Ureter (tissue), 1 donor: ENCODE measurements around the gene GALE. TPM values are rescaled to one million over a fixed set of nuclear protein-coding genes. Genes with fewer than 3 reads are reported as not detected.
"Not testable (repeated sequence)": the region's sequence is repeated elsewhere in the genome, so short reads cannot be mapped to it uniquely, and the experiment has no call there.

Source experiments
- DNase-seq: peaks from one replicate; pipeline ENCODE4 v3.0.0-alpha.2; 2020; ENCODE audit warnings: low spot score
- total RNA-seq: library from RNA; stranded (reverse); gene quantifications from one replicate; pipeline ENCODE4 v1.2.4, GENCODE V29; 2023
- donor health status: DM: yes; HTN: yes; CAD: no.

Gene GALE
- total RNA-seq, 1 donor from 2014 or later, result 77.2 TPM

GRCh38 chr1:23809751-23810171 is 9.2 kb upstream of the GALE start:
- peak; percentile 83 for DNase-seq

- no peak for DNase-seq
Measured at GRCh38 chr1:23807453-23807852, 6.9 kb upstream of the GALE start.

- DNase-seq, result no peak
Measured at GRCh38 chr1:23806280-23806679, 5.7 kb upstream of the GALE start.

- no peak for DNase-seq
Measured at GRCh38 chr1:23805025-23805424, 4.5 kb upstream of the GALE start.

GRCh38 chr1:23804183-23804835 is 3.8 kb upstream of the GALE start:
- no peak for DNase-seq

- no peak for DNase-seq
Measured at GRCh38 chr1:23803674-23804073, 3.1 kb upstream of the GALE start.

- DNase-seq, result not testable (repeated sequence)
Measured at GRCh38 chr1:23802809-23803342, 2.3 kb upstream of the GALE start.

GRCh38 chr1:23801876-23802275 is 1.3 kb upstream of the GALE start:
- no peak for DNase-seq

GRCh38 chr1:23801338-23801748 is 789 bp upstream of the GALE start:
- DNase-seq, result no peak

- peak; percentile 91 for DNase-seq
Measured at GRCh38 chr1:23799570-23800399, 769 bp downstream of the GALE start.

- DNase-seq, result no peak
Measured at GRCh38 chr1:23799255-23799569, 1.3 kb downstream of the GALE start.

GRCh38 chr1:23798662-23799142 is 1.9 kb downstream of the GALE start:
- DNase-seq, result no peak

- no peak for DNase-seq
Measured at GRCh38 chr1:23797478-23798448, 2.8 kb downstream of the GALE start.

- DNase-seq, result no peak
Measured at GRCh38 chr1:23796466-23797271, 3.9 kb downstream of the GALE start.

- no peak for DNase-seq
Measured at GRCh38 chr1:23795676-23796465, 4.7 kb downstream of the GALE start.

- DNase-seq, result not testable (repeated sequence)
Measured at GRCh38 chr1:23794732-23795182, 5.8 kb downstream of the GALE start.

GRCh38 chr1:23793861-23794731 is 6.5 kb downstream of the GALE start:
- DNase-seq, result no peak

- no peak for DNase-seq
Measured at GRCh38 chr1:23793018-23793781, 7.4 kb downstream of the GALE start.
